Gastrocnemius medialis (tissue), 4 donors: ENCODE results near the gene MEIS3. TPM values are rescaled to one million over a fixed set of nuclear protein-coding genes. Genes with fewer than 3 reads are reported as not detected.
"Not testable (repeated sequence)": the region's sequence is repeated elsewhere in the genome, so short reads cannot be mapped to it uniquely, and the experiment has no call there.

Experiments
- ATAC-seq, 2 donors: fragments of 150-250 bp; one replicate each; pipeline ENCODE4 v1.9.1; 2016
- DNase-seq, 2 donors: peaks; one replicate each; pipeline ENCODE4 v3.0.0-alpha.2; 2019
- H3K27ac ChIP-seq, 4 donors: fragments of 200-600 bp; sonication (generic); 1 replicate in 1 of 4; 2 replicates in 3 of 4; pipeline ENCODE4 v1.5.1; 2016 to 2018; ENCODE audit warnings: mild to moderate bottlenecking in 2 of 4, moderate library complexity in 1 of 4
- H3K27me3 ChIP-seq, 3 donors: fragments of 200-600 bp; sonication (generic) in 2 of 3; 1 replicate in 1 of 3; 2 replicates in 2 of 3; pipeline versions ENCODE4 v1.5.1 to v1.6.0; 2016 to 2019; ENCODE audit warnings: mild to moderate bottlenecking in 1 of 3, moderate library complexity in 1 of 3
- H3K36me3 ChIP-seq, 2 donors: fragments of 200-600 bp; sonication (generic) in 1 of 2; one replicate each; pipeline ENCODE4 v1.5.1; 2017 to 2018
- H3K4me1 ChIP-seq, 2 donors: fragments of 200-600 bp; sonication (generic) in 1 of 2; one replicate each; pipeline ENCODE4 v1.5.1; 2016 to 2017; ENCODE audit warnings: mild to moderate bottlenecking in 2 of 2
- H3K4me3 ChIP-seq, 4 donors: fragments of 200-600 bp; sonication (generic) in 3 of 4; 1 replicate in 1 of 4; 2 replicates in 3 of 4; pipeline ENCODE4 v1.5.1; 2016 to 2019; ENCODE audit warnings: mild to moderate bottlenecking in 2 of 4
- H3K9me3 ChIP-seq, 3 donors: fragments of 200-600 bp; sonication (generic) in 2 of 3; 1 replicate in 1 of 3; 2 replicates in 2 of 3; pipeline ENCODE4 v1.5.1; 2016 to 2019
- POLR2A ChIP-seq, 2 donors: fragments of 450-650 bp; IDR thresholded peaks; one replicate each; pipeline ENCODE4 v1.6.1; 2017; ENCODE audit warnings: antibody characterized with exemption in 2 of 2, mild to moderate bottlenecking in 2 of 2, moderate library complexity in 2 of 2
- in situ Hi-C, 4 donors: fragments of 200-750 bp; cut with MboI; loops; one replicate each; pipeline versions ENCODE4 v1.15.0 to v1.8.0; 2017; ENCODE audit warnings: low sequenced_read_pairs in 4 of 4
- intact Hi-C: fragments of 100-400 bp; cut with DNase I; formaldehyde crosslinking; loops from one replicate; pipeline ENCODE4 v1.15.1; 2023; ENCODE audit warnings: low total_unique reads
- total RNA-seq, 4 donors: library from RNA; depleted of rRNA; stranded (reverse); fragments of >200 nt; gene quantifications; one replicate each; pipeline versions ENCODE4 v1.1.0 to v1.2.3, GENCODE V29; 2016
- TF ChIP-seq, protein P1 (sequence below), 5 experiments: fragments of 450-650 bp in 3 of 5; fragments of 200-600 bp in 2 of 5; sonication (generic) in 2 of 5; IDR thresholded peaks in 4 of 5; conservative IDR thresholded peaks in 1 of 5; 1 replicate in 4 of 5; 2 replicates in 1 of 5; pipeline ENCODE4 v1.5.1; 2016 to 2019; ENCODE audit warnings: antibody characterized with exemption in 5 of 5, mild to moderate bottlenecking in 3 of 5, moderate library complexity in 3 of 5

MEIS3 gene
- total RNA-seq, 4 donors from 2014 or later: 0.24 to 5.4 (median 2.2) TPM

DNA sequence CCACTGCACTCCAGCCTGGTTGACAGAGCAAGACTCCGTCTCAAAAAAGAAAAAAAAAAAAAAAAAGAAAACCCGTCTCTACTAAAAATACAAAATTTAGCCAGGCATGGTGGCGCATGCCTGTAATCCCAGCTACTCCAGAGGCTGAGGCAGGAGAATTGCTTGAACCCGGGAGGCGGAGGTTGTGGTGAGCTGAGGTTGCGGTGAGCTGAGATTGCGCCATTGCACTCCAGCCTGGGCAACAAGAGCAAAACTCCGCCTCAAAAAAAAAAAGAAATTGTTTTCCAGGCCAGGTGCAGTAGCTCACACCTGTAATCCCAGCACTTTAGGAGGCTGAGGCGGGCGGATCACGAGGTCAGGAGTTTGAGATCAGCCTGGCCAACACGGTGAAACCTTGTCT lies 32.7 kb downstream of the MEIS3 start:
- H3K27me3 ChIP-seq: peaks cover 0 to 11% (median 7%) of the 10 kb centered on the region in 3 donors
- H3K36me3 ChIP-seq, H3K4me1 ChIP-seq, H3K9me3 ChIP-seq, intact Hi-C loops, DNase-seq, H3K4me3 ChIP-seq, ATAC-seq, H3K27ac ChIP-seq: not testable (repeated sequence)
- in situ Hi-C loops: loop anchor here in 1 of 4 donors (5.0 kb wide), 1 partner anchor 89 kb away; no protein-coding TSS in a partner anchor

DNA sequence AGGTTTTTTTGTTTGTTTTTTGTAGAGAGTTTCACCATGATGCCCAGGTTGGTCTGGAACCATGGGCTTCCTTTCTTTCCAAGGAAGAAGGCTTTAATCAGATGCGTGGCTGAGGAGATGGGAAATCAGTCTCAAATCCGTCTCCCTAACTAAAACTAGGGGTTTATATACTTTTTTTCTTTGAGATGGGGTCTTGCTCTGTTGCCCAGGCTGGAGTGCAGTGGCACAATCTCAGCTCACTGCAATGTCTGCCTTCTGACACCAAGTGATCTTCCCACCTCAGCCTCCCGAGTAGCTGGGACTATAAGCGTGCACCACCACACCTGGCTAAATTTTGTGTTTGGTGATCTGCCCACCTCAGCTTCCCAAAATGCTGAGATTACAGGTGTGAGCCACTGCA lies 34.8 kb downstream of the MEIS3 start:
- in situ Hi-C loops, intact Hi-C loops, H3K4me3 ChIP-seq, H3K27ac ChIP-seq, ATAC-seq, H3K9me3 ChIP-seq, DNase-seq, H3K27me3 ChIP-seq, H3K4me1 ChIP-seq: not testable (repeated sequence)
- peaks cover 0 to 19% of the 10 kb centered on the region in 2 donors for H3K36me3 ChIP-seq

DNA sequence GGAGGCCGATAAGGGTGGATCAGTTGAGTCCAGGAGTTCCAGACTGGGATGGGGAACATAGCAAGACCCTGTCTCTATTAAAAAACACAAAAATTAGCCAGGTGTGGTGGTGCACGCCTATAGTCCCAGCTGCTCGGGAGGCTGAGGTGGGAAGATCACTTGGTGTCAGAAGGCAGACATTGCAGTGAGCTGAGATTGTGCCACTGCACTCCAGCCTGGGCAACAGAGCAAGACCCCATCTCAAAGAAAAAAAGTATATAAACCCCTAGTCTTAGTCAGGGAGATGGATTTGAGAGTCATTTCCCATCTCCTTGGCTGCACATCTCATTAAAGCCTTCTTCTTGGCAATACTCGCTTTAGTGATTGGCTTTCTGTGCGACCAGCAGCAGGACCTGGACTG lies 35.4 kb downstream of the MEIS3 start:
- ATAC-seq, H3K27ac ChIP-seq, H3K27me3 ChIP-seq, H3K9me3 ChIP-seq, intact Hi-C loops, H3K4me3 ChIP-seq, H3K4me1 ChIP-seq, DNase-seq, in situ Hi-C loops: not testable (repeated sequence)
- H3K36me3 ChIP-seq: peaks cover 0 to 19% of the 10 kb centered on the region in 2 donors

DNA sequence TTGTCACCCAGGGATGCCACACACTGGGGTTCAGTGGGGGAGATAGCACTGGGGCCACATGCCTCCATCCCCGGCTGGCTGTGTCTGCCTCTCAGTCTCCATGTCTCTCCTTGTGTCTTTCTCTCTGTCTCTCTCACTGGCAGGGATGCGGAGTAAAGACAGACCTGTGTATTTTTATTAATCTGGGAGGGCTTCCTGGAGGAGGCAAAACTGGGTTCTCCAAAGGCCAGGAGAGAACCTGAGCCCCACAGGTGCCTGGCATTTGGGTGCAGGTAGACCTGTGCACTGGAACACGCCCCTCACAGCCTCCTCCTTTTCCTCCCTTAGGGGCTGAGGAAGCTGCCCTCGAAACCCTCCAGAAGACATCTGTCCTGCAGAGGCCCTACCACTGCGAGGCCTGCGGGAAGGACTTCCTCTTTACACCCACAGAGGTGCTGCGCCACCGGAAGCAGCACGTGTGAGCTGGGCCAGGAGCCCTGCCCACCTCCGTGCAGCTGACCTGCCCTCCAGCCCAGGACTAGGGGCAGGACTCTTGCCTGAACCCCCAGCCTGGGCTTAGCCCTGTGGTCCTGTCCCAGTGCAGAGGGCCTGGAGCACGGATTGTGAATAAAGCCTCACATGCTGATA lies 37.6 kb downstream of the MEIS3 start:
- peaks cover 0 to 7% (median 0%) of the 10 kb centered on the region in 3 donors for H3K27me3 ChIP-seq
- H3K9me3 ChIP-seq: no peaks in the 10 kb centered on the region
- peaks cover 0 to 8% of the 10 kb centered on the region in 2 donors for H3K4me1 ChIP-seq
- no peak overlapping the region for H3K4me3 ChIP-seq
- DNase-seq: no peak
- no peak overlapping the region for H3K27ac ChIP-seq
- no peak for ATAC-seq
- in situ Hi-C loops (no loop called here), intact Hi-C loops (no loop called here)
- TF ChIP-seq, protein P1, sequence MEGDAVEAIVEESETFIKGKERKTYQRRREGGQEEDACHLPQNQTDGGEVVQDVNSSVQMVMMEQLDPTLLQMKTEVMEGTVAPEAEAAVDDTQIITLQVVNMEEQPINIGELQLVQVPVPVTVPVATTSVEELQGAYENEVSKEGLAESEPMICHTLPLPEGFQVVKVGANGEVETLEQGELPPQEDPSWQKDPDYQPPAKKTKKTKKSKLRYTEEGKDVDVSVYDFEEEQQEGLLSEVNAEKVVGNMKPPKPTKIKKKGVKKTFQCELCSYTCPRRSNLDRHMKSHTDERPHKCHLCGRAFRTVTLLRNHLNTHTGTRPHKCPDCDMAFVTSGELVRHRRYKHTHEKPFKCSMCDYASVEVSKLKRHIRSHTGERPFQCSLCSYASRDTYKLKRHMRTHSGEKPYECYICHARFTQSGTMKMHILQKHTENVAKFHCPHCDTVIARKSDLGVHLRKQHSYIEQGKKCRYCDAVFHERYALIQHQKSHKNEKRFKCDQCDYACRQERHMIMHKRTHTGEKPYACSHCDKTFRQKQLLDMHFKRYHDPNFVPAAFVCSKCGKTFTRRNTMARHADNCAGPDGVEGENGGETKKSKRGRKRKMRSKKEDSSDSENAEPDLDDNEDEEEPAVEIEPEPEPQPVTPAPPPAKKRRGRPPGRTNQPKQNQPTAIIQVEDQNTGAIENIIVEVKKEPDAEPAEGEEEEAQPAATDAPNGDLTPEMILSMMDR (IDR thresholded peaks at IDR 0.05 in 4 of 5, conservative IDR thresholded peaks at IDR 0.05 in 1 of 5): no peak
- TF ChIP-seq POLR2A (IDR thresholded peaks at IDR 0.05): no peak
- H3K36me3 ChIP-seq: peaks cover 0 to 31% of the 10 kb centered on the region in 2 donors

DNA sequence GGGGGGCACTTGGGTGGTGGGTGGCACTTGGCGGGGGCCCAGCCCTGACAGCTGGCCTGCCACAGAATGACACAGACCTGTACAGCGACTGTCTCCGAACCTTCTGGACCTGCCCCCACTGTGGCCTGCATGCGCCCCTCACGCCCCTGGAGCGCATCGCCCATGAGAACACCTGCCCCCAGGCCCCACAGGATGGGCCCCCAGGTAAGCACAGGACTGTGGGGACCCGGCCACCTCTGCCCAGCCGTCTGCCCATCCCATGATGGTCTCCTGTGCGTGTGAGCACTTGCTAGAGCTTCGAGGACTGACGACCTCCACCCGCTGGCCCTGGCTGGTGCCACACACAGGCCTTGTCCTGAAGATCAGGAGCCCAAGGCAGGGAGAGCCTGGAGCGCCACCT lies 38.2 kb downstream of the MEIS3 start:
- intact Hi-C loops: no loop called here
- Histone ChIP-seq H3K36me3 (peaks cover 0 to 37% of the 10 kb centered on the region in 2 donors), H3K27ac (no peak overlapping the region), H3K9me3 (no peaks in the 10 kb centered on the region), H3K4me1 (peaks cover 0 to 8% of the 10 kb centered on the region in 2 donors), H3K27me3 (peaks cover 0 to 7% (median 0%) of the 10 kb centered on the region in 3 donors), H3K4me3 (no peak overlapping the region)
- DNase-seq (no peak), ATAC-seq (no peak)
- TF ChIP-seq, protein P1 (IDR thresholded peaks at IDR 0.05 in 4 of 5, conservative IDR thresholded peaks at IDR 0.05 in 1 of 5): no peak
- TF ChIP-seq POLR2A (IDR thresholded peaks at IDR 0.05): no peak
- in situ Hi-C loops: no loop called here

DNA sequence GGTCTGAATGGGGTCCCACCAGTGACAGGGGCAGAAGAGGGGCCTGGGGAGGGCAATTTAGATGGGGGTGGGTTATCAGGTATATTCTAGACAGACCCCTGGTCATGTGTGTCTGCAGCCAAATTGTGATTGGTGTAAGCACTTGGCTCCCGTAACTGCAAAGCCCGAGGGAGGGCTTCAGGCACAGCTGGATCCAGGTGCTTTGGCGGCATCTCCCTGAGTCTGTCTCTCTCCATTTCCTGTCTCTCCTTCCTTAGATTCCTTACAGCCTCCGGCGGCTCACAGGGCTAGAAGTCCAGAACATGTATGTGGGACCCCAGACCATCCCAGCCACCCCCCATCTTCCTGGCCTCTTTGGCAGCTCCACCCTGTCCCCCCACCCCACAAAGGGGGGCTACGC lies 38.8 kb downstream of the MEIS3 start:
- TF ChIP-seq POLR2A (IDR thresholded peaks at IDR 0.05): no peak
- TF ChIP-seq, protein P1 (IDR thresholded peaks at IDR 0.05 in 4 of 5, conservative IDR thresholded peaks at IDR 0.05 in 1 of 5): no peak
- Histone ChIP-seq H3K4me1 (peaks cover 0 to 8% of the 10 kb centered on the region in 2 donors), H3K36me3 (peaks cover 0 to 43% of the 10 kb centered on the region in 2 donors), H3K4me3 (no peak overlapping the region), H3K27me3 (peaks cover 0 to 3% (median 0%) of the 10 kb centered on the region in 3 donors), H3K27ac (no peak overlapping the region), H3K9me3 (no peaks in the 10 kb centered on the region)
- no peak for ATAC-seq
- intact Hi-C loops (no loop called here), in situ Hi-C loops (no loop called here)
- DNase-seq: no peak
